ENCODE measurements around the gene PPP2R2D.

DNA sequence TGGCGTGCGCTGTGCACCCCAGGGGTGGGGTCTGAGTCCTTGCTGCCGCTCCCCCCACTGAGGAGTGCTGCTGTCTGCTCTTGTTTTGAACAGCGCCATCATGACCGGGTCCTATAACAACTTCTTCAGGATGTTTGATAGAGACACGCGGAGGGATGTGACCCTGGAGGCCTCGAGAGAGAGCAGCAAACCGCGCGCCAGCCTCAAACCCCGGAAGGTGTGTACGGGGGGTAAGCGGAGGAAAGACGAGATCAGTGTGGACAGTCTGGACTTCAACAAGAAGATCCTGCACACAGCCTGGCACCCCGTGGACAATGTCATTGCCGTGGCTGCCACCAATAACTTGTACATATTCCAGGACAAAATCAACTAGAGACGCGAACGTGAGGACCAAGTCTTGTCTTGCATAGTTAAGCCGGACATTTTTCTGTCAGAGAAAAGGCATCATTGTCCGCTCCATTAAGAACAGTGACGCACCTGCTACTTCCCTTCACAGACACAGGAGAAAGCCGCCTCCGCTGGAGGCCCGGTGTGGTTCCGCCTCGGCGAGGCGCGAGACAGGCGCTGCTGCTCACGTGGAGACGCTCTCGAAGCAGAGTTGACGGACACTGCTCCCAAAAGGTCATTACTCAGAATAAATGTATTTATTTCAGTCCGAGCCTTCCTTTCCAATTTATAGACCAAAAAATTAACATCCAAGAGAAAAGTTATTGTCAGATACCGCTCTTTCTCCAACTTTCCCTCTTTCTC, 55.0 kb downstream of the PPP2R2D start:
- TF ChIP-seq, protein P1, sequence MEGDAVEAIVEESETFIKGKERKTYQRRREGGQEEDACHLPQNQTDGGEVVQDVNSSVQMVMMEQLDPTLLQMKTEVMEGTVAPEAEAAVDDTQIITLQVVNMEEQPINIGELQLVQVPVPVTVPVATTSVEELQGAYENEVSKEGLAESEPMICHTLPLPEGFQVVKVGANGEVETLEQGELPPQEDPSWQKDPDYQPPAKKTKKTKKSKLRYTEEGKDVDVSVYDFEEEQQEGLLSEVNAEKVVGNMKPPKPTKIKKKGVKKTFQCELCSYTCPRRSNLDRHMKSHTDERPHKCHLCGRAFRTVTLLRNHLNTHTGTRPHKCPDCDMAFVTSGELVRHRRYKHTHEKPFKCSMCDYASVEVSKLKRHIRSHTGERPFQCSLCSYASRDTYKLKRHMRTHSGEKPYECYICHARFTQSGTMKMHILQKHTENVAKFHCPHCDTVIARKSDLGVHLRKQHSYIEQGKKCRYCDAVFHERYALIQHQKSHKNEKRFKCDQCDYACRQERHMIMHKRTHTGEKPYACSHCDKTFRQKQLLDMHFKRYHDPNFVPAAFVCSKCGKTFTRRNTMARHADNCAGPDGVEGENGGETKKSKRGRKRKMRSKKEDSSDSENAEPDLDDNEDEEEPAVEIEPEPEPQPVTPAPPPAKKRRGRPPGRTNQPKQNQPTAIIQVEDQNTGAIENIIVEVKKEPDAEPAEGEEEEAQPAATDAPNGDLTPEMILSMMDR (IDR thresholded peaks at IDR 0.05) = no peak
- TF ChIP-seq, protein P2, sequence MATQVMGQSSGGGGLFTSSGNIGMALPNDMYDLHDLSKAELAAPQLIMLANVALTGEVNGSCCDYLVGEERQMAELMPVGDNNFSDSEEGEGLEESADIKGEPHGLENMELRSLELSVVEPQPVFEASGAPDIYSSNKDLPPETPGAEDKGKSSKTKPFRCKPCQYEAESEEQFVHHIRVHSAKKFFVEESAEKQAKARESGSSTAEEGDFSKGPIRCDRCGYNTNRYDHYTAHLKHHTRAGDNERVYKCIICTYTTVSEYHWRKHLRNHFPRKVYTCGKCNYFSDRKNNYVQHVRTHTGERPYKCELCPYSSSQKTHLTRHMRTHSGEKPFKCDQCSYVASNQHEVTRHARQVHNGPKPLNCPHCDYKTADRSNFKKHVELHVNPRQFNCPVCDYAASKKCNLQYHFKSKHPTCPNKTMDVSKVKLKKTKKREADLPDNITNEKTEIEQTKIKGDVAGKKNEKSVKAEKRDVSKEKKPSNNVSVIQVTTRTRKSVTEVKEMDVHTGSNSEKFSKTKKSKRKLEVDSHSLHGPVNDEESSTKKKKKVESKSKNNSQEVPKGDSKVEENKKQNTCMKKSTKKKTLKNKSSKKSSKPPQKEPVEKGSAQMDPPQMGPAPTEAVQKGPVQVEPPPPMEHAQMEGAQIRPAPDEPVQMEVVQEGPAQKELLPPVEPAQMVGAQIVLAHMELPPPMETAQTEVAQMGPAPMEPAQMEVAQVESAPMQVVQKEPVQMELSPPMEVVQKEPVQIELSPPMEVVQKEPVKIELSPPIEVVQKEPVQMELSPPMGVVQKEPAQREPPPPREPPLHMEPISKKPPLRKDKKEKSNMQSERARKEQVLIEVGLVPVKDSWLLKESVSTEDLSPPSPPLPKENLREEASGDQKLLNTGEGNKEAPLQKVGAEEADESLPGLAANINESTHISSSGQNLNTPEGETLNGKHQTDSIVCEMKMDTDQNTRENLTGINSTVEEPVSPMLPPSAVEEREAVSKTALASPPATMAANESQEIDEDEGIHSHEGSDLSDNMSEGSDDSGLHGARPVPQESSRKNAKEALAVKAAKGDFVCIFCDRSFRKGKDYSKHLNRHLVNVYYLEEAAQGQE (IDR thresholded peaks at IDR 0.05; ENCODE audit: insufficient read depth in 1 of 2, low read depth in 2 of 2, low read length in 1 of 2) = no peak
- no peak for TF ChIP-seq POLR2AphosphoS5 (IDR thresholded peaks at IDR 0.05; ENCODE audit: low read depth, low read length)
